PC-3 (cell line): ENCODE measurements around the gene PDE4DIP.
"Not testable (repeated sequence)": the region's sequence is repeated elsewhere in the genome, so short reads cannot be mapped to it uniquely, and the experiment has no call there.

ENCODE experiments used
- EZH2 ChIP-seq: fragments of 300-600 bp; sonication (generic); IDR thresholded peaks from one replicate; pipeline ENCODE4 v1.6.1; 2017; ENCODE audit warnings: antibody characterized with exemption, mild to moderate bottlenecking, low read length; ENCODE audit not compliant: unreplicated experiment
- TF ChIP-seq, protein P1 (sequence below): fragments of 300-600 bp; sonication (generic); conservative IDR thresholded peaks from 2 replicates; pipeline ENCODE4 v1.5.1; 2017; ENCODE audit warnings: antibody characterized with exemption, low read depth, mild to moderate bottlenecking, low read length

GRCh38 chr1:148860049-148860448, 15.8 kb downstream of the PDE4DIP start:
- not testable (repeated sequence) for TF ChIP-seq EZH2
- TF ChIP-seq, protein P1, sequence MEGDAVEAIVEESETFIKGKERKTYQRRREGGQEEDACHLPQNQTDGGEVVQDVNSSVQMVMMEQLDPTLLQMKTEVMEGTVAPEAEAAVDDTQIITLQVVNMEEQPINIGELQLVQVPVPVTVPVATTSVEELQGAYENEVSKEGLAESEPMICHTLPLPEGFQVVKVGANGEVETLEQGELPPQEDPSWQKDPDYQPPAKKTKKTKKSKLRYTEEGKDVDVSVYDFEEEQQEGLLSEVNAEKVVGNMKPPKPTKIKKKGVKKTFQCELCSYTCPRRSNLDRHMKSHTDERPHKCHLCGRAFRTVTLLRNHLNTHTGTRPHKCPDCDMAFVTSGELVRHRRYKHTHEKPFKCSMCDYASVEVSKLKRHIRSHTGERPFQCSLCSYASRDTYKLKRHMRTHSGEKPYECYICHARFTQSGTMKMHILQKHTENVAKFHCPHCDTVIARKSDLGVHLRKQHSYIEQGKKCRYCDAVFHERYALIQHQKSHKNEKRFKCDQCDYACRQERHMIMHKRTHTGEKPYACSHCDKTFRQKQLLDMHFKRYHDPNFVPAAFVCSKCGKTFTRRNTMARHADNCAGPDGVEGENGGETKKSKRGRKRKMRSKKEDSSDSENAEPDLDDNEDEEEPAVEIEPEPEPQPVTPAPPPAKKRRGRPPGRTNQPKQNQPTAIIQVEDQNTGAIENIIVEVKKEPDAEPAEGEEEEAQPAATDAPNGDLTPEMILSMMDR = not testable (repeated sequence)
